GM19467 (cell line): ENCODE data around the gene CAMTA1.

Experiments used
- ATAC-seq: cut with Tn5 transposase; IDR thresholded peaks from one replicate; pipeline ENCODE4 v1.9.1; 2021; ENCODE audit warnings: mild to moderate bottlenecking, moderate library complexity; ENCODE audit not compliant: unreplicated experiment

Gene CAMTA1

GRCh38 chr1:7292036-7292681 lies 506.9 kb downstream of the CAMTA1 start:
- ATAC-seq: no peak

DNA sequence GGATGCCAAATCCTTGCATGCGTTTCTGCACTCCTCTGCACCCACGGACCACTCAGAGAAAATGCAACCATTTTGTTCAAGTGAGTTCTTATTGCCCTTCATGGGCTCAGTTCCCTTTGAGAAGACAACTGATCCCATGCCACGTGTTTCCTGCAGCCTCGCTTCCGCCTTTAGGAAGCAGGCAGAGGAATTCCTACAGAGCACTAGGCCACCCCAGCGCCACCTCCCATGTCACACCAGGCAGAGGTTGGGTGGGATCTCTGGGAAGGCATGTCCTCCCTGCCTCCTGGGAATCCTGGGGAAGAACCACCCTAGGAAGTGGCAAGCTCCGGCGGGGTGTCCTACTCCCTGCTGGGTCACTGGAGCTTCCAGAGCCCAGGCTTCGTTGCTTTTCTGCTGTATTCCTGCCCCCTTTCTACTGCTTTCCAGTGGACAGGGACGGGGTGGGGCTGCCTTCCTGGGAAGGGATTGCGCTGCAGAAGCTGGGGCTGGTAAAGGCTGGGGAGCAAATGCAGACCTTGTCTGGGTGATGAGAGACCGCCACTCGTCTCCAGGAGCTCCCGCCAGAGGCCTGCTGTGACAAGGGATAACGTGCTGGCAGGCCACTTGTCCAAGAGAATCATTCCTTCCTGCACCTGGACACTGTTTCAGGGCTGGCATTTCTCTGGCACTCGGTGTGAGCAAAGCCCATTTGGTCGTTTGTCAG lies 507.6 kb downstream of the CAMTA1 start:
- no peak for ATAC-seq

DNA sequence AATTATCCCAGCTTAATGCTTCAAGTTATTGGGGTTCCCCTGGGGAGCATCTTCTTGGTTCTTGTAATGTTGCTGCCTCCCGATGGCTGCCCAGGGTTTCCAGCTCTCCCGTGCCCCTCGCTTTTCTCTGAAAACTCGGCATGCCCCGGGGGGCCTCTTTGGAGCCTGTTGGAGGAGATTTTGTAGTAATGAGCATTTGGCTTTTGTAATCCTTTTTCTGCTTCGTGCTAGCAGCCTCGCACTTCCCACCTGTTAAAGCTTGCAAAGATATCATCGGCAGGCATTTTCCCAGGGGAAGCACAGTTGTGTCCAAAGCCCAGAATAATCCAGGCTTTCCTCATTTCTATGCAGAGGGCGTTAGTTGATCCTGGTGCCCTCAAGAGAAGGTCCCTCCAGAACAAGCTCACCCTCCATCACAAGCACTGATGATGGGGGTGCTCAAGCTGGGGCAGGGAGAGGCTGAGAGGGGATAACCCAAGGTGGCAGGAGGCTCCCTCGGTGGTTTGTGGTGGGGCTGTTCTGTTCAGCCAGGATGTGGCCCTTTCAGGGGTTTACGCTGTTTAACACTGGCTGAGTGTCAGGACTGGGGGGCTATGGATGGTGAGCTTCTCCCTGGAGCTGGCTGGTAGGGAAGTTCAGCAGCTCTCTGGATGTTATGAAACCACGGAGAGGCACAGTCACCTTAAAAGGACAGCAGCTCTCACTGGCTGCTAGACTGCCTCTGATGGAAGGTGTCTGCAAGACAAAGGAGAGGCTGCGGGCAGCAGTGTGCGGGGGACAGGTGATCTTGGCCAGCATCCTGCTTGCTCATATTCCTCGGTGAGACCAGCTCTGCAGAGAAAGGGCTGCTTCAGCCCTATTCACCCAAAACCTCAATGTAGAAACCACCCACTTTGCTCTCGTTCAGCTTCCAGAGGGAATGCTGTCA lies 508.7 kb downstream of the CAMTA1 start:
- no peak for ATAC-seq

DNA sequence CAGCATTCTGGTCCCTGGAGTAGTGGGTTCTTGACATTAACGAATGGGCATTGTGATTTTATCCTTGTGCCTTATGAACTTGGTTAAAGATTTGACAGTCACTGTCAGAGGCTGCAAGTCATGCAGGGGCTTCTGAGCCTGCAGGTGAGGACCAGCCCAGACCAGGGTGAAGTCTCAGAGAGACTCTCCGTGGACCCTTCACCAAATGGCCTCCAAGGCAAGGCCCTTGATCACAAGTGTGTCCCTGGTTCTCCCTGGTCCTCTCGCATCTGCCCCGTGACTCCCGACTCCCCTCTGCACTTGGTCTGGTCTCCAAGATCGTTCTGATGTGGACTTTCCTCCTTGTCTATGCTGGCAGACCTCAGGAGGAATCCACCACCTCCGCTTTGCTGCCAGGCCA lies 509.4 kb downstream of the CAMTA1 start:
- ATAC-seq: no peak

- no peak for ATAC-seq
Observed at GRCh38 chr1:7295946-7296345, 510.7 kb downstream of the CAMTA1 start.

DNA sequence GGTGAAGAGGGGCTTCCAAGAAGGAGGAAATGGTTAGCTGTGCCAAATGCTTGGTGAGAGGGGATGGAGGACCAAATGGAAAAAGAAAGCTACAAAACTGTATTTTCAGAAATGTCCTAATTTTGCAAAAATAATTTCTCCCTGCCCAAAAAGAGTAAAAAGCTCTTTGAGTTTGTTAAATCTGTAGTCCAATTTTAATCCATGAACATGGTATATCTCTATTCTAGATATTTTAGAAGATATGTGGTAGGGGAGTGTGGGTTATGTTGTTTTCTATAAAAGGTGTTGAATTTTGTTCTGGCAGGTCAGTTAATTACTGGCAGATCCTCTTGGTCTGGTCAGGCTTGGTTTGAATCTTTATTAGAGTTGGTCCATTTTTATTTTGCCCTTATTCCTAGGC lies 511.7 kb downstream of the CAMTA1 start:
- ATAC-seq: no peak

DNA sequence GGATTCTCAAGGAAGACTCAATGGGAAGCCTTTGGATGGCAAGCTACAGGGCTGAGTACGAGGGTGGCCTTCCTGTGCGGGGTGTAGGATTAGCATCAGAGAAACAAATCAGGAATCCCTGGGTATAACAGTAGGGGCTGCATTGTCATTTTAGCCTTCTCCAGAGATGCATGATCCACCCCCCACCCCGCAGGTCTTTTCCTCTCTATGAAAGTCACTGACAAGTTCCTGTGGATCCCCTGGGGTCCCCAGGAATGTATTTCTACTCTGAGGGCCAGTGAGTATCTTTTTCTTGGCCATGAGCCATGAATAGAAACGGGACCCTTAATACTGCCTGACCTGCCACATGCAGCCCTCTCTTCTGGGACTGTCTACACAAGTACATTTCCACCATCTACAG lies 512.9 kb downstream of the CAMTA1 start:
- no peak for ATAC-seq

DNA sequence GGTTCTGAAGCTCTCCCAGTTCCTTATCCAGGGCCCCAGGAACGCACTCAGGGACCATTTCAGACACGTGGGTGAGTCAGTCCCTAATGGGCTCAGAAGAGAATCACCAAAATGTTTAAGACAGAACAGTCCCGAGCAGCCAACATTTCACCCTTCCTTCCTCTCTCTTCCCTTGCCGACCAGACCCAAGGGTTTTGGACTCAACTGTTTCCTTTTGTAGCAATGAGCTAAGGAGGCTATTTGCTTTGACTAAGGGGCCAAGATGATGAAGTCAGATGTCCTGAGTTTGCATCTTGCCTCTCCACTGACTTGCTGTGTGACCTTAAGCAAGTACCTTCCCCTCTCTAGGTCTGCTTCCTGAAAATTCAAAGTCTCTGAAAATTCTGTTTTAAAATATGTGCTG lies 513.5 kb downstream of the CAMTA1 start:
- ATAC-seq: no peak

DNA sequence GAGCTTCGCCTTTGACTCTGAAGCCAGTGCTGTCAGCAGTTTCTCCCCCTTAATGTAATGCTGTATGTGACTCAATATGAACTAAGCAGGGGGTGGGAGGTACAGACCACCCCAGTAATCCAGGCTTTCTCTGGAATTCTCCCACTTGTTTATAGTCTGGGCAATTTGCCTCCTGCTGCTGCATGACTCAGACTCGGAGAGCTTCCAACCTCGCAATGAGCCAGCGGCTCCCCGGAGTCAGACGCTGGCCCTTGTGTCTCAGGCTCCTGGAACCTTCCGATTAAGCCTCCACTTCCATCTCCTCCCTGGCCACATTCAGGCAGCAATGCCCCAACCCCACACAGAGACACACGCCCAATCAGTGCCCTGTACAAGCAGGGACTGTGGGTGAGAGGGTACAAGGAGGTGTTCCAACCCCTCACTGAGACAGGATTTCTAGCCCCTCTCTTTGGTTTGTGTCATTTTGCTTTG lies 514.1 kb downstream of the CAMTA1 start:
- no peak for ATAC-seq

DNA sequence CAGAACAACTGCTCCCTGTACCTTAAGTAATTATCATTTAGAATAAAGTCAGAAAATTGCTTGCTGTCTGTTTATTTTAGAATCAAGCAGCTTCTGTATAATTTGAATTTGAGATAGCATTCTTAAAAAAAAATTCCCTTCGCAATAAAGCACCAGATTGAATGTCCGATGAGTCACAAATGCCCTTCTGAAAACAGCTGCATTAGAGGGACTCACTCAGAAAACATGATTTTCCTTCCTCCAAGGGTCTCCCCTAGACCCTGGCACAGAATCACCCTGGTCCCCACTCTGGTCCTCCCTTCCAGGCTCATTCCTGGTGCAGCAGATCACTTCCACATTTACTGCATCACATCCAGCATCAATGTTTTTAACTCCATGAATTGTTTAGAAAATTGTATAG lies 514.7 kb downstream of the CAMTA1 start:
- no peak for ATAC-seq

GRCh38 chr1:7300893-7301663 lies 515.8 kb downstream of the CAMTA1 start:
- ATAC-seq: no peak

DNA sequence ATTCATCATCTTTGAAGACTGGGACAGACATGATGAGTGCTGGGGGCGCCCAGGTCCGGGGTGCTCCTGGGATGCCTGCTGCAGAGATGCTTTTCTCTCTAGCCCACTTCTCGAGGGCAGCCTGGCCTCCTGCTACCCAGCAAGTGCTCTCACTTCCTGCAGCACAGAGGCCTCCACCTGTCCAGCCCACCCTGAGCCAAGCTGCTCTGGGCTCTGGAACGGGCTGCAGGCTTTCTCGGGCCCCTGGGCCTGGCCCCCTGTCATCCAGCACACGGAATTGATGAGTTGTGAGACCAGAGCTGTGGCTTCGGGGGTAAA lies 516.4 kb downstream of the CAMTA1 start:
- ATAC-seq: no peak

DNA sequence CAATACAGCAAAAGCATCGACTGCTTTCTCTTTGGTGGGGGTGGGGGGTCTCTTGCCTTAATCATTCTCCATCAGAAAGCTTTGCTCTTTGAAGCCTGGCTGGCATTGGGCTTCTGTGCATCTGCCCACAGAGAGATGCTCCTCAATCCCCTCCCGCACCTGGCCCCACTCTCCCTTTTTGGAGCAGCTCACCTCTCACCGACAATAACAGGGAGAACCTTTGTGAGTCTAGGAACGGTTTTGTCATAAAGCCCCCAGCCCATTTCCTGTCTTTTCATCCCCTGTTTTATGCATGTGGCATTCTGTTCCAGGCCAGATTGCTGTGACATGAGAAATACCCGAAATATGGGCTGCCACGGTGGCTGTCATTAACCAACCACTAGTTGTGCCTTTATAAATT lies 516.9 kb downstream of the CAMTA1 start:
- ATAC-seq: no peak

GRCh38 chr1:7302873-7303272 lies 517.6 kb downstream of the CAMTA1 start:
- no peak for ATAC-seq

DNA sequence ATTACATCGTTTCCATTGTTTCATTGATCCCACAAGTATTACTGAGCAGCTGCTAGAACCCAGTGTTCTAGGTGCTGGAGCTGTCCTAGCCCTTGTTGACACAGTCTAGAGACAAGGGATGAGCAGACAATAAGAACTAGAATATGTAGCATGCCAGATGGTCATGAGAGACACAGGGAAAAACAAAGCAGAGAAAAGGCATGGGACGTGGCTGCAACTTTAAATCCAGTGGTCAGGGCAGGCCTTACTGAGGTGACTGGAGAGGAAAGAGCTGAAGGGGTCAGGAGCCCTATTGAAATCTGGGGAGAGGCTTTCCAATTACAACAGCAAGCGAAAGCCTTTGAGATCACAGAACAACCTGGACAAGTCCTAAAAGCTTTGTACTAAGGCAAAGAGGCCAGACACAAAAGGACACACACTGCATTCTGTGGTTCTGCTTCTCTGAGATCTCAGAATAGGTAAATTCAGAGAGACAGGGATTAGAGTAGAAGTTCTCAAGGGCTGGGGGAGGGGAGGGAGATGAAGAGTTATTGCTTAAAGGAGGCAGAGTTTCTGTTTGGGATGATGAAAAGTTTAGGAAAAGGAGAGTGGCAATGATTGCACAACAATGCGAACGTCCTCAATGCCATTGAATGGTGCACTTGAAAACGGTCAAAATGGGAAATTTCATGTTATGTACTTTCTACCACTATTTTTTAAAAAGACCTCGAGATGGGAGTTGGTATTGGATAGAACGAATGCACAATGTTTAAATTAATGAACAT lies 518.5 kb downstream of the CAMTA1 start:
- no peak for ATAC-seq

DNA sequence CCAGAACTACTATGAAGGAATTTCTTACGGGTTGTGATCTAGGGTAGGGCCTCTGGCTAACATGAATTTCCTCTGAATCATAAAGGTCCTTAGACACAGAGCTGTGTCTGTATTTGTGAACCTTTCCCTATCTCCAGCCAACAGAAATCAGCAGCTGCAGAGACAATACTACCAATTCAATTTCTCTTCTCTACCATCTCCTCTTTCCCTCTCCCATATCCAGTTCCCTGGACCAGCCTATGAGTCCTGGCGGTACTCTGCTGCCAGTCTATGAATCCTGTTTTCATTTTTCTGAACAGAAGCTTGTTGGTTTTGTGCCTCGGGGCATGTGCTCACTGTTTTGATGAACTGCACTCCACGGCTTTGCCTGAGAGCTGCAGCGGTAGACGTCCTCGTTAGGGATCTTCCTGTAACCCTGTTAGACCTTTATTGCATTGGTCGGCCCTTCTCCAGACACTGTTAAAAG lies 527.9 kb downstream of the CAMTA1 start:
- no peak for ATAC-seq

- no peak for ATAC-seq
Observed at GRCh38 chr1:7313826-7314225, 528.6 kb downstream of the CAMTA1 start.

- no peak for ATAC-seq
Observed at GRCh38 chr1:7315316-7315715, 530.1 kb downstream of the CAMTA1 start.

DNA sequence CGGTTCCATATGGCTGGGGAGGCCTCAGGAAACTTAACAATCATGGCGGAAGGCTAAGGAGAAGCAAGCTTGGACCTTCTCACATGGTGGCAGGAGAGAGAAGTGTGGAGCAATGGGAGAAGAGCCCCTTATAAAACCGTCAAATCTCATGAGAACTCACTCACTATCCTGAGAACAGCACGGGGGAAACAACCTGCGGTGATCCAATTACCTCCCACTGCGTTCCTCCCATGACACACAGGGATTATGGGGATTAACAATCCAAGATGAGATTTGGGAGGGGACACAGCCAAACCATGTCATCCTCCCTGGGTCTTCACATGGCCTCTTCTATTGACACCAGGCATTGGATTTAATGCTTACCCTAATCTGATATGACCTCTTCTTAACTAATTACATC lies 530.7 kb downstream of the CAMTA1 start:
- ATAC-seq: no peak

GRCh38 chr1:7317888-7318287 lies 532.6 kb downstream of the CAMTA1 start:
- ATAC-seq: no peak
